COR-L47 (cell line): ENCODE data around the gene FRG2B.
"Not testable (repeated sequence)": the region's sequence is repeated elsewhere in the genome, so short reads cannot be mapped to it uniquely, and the experiment has no call there.

Source experiments
- DNase-seq: peaks from one replicate; lab custom pipeline; 2025; lab: John Stamatoyannopoulos, UW

The FRG2B gene

GRCh38 chr10:133599869-133600268, 26.7 kb downstream of the FRG2B start:
- not testable (repeated sequence) for DNase-seq

- DNase-seq: no peak
Measured at GRCh38 chr10:133592716-133593115, 33.9 kb downstream of the FRG2B start.

- DNase-seq: no peak
Measured at GRCh38 chr10:133590970-133591359, 35.6 kb downstream of the FRG2B start.

GRCh38 chr10:133590226-133590969, 36.2 kb downstream of the FRG2B start:
- no peak for DNase-seq

GRCh38 chr10:133577037-133577436, 49.6 kb downstream of the FRG2B start:
- not testable (repeated sequence) for DNase-seq
